Lower leg skin (tissue), 3 donors: ENCODE data around the gene SLC39A9.

Source experiments
- CTCF ChIP-seq, 3 donors: fragments of 450-650 bp; IDR thresholded peaks; one replicate each; pipeline ENCODE4 v1.5.1; 2016; ENCODE audit warnings: antibody characterized with exemption in 3 of 3, mild to moderate bottlenecking in 3 of 3, moderate library complexity in 2 of 3
- POLR2A ChIP-seq, 2 donors: fragments of 450-650 bp; IDR thresholded peaks; one replicate each; pipeline ENCODE4 v1.6.1; 2016 to 2017; ENCODE audit warnings: antibody characterized with exemption in 2 of 2, mild to moderate bottlenecking in 1 of 2, moderate library complexity in 1 of 2

DNA sequence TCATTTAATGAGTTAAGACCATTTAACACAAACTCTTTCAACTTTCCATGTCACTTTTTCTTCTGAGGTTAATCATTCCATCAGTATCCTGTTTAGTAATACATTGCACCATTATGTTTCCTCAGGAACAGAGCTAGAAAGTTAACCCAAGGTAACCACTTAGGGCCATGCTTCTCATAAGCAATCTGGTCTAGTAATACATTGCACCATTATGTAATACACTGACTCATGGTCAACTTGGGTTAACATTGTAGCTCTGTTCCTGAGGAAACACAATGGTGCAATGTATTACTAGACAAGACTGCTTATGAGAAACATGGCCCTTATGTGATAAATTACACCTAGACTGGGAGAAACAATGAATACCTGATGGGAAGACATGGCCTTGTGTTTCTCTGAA lies 22.1 kb upstream of the SLC39A9 start:
- no peak for TF ChIP-seq CTCF (IDR thresholded peaks at IDR 0.05)
- TF ChIP-seq POLR2A (IDR thresholded peaks at IDR 0.05), result no peak
